HG02938 (cell line): ENCODE data around the gene DCDC2C.
A peak's percentile ranks its signal among the peaks of the same experiment; 100 is the strongest.
"Not testable (repeated sequence)": the region's sequence is repeated elsewhere in the genome, so short reads cannot be mapped to it uniquely, and the experiment has no call there.

ENCODE experiments used
- ATAC-seq: cut with Tn5 transposase; IDR thresholded peaks from one replicate; pipeline ENCODE4 v1.9.1; 2021; ENCODE audit warnings: mild to moderate bottlenecking, moderate library complexity; ENCODE audit not compliant: unreplicated experiment

The DCDC2C gene

GRCh38 chr2:3814706-3815245 is 111.4 kb downstream of the DCDC2C start:
- ATAC-seq, result no peak

DNA sequence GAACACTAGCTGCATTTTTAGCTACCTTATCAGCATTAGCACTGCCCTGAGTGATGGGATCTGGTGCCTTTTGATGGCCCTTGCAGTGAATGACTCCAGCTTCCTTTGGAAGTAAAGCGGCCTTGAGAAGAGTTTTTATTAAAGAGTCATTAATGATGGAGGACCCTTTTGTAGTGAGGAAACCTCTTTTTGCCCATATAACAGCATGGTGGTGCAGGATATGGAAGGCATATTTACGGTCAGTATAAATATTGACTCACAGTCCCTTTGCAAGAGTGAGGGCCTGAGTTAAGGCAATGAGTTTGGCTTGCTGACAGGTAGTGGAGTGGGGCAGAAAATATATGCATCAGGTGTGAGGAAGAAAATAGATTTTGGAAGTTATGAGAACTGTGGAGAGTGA is 113.8 kb downstream of the DCDC2C start:
- ATAC-seq, result not testable (repeated sequence)

- ATAC-seq, result no peak
Observed at GRCh38 chr2:3823748-3824147, 120.4 kb downstream of the DCDC2C start.

GRCh38 chr2:3827673-3828575 is 124.5 kb downstream of the DCDC2C start:
- ATAC-seq, result peak; percentile 51

DNA sequence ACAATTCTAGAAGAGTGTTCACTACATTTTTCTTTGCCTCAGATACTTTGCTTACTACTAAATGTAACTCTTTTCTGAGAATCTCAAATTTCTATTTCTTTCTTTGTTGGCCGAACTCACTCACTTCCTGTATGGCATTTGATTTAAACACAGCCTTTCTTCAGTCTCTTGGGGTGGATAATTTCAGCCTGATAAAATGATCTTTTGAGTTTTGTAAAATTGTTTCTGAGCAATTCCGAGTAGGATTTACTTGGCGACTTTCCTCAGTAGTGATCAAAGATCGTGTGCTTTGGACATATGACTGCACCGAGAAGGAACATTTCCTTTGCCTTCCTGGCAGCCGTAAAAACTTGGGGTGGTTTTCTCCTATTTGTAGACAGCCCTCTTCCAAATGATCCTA is 127.4 kb downstream of the DCDC2C start:
- no peak for ATAC-seq

DNA sequence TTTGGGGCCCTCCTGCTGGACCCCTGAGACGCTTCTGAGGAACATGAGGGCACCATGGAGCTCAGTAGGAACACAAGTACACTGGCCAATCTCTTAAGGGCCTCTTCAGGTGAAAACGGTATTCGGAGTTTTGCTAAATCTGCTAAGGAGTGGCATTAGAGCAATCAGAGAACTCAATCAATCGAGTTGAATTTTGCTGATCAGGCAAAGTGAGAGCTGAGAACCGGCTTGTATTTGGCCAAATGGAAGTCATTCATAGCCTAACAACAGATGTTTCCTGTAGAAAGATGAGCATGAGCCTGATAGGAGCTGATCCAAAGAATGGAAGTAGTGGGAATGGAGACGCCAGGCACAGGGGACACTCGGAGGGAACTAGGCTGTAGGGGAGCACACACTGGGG is 133.7 kb downstream of the DCDC2C start:
- no peak for ATAC-seq

DNA sequence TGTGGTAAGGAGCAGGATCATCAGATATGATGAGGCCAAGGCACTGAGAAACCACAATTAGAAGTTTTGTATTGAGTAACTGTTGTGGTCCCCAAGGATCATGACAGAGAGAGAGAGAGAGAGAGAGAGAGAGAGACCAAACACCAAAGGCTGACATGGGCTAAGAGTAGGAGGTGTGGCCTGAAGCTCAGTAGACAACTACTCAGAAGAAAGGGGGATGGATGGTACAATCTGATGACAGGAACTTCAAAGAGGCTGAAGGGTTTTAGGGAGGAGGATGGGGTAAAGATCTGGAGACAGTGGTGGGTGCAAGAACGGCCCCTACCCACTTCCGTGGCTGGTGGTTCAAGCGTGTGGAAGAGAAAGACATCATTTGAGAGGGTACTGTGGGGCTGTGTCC is 135.0 kb downstream of the DCDC2C start:
- no peak for ATAC-seq

- no peak for ATAC-seq
Observed at GRCh38 chr2:3839476-3839875, 136.1 kb downstream of the DCDC2C start.

DNA sequence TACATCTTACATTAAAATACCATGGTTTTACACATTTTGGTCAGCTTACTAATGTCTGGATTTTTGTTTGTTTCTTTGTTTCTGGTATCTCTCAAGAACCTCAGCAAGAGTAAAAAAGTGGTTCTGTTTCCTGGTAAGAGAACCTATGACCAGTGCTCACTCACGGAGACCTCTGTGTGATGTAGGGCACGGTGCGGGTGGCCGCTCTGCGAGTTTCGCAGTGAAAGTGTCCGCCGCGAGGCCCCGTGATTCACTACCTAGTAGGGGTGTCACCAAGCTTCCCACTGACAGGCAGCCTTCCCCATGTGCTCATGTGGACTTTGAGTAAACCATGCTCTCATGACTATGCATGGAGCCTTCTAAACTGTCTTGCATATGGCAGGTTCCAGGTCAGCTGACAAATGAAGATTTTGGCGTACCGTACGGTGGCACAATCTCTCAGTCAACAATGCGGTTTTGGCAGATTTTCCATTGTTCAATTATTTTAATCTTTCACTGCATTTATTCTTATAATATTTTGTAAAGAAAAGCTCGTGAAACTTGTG is 137.3 kb downstream of the DCDC2C start:
- ATAC-seq, result no peak

DNA sequence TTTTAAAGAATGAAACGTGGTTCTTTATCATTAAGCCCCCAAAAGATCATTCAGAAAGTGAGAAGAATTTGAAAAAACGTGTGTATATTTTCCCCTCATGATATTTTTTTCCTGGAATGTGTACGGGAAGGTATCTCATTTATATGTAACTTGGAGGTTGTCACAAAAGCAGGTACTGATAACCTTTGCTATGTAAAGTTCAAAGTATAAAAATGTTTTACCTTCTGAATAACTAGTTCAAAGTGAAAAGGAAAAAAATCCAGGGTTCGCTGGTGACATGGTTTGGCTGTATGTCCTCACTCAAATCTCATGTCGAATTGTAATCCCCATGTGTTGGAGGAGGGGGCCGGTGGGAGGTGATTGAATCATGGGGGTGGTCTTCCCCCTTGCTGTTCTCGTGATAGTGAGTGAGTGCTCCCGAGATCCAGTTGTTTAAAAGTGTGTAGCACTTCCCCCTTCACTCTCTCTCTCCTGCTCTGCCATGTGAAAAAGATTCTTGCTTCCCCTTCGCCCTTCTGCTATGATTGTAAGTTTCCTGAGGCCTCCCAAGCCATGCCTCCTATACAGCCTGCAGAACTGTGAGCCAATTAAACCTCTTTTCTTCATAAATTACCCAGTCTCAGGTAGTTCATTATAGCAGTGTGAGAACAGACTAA is 144.2 kb downstream of the DCDC2C start:
- ATAC-seq, result no peak

- ATAC-seq, result no peak
Observed at GRCh38 chr2:3848776-3849175, 145.4 kb downstream of the DCDC2C start.

DNA sequence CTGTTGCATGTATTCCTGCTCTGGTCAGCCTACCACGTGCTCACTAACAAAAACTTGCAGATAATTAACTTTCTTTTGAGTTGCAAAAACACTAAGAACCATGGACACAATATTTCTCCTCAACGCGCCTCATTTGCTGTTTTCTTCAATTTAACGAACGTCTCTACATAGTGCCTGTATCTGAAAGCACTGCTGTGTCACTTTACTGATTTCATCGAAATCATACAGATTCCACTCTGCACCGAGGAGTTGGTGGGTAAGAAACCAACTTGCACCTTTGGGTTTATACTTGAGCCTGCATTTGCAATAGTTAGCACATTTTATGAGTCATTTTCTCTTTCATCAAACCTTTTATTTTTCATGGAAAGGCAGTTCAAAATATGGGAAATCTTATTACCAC is 145.8 kb downstream of the DCDC2C start:
- no peak for ATAC-seq

GRCh38 chr2:3857576-3857975 is 154.2 kb downstream of the DCDC2C start:
- no peak for ATAC-seq

DNA sequence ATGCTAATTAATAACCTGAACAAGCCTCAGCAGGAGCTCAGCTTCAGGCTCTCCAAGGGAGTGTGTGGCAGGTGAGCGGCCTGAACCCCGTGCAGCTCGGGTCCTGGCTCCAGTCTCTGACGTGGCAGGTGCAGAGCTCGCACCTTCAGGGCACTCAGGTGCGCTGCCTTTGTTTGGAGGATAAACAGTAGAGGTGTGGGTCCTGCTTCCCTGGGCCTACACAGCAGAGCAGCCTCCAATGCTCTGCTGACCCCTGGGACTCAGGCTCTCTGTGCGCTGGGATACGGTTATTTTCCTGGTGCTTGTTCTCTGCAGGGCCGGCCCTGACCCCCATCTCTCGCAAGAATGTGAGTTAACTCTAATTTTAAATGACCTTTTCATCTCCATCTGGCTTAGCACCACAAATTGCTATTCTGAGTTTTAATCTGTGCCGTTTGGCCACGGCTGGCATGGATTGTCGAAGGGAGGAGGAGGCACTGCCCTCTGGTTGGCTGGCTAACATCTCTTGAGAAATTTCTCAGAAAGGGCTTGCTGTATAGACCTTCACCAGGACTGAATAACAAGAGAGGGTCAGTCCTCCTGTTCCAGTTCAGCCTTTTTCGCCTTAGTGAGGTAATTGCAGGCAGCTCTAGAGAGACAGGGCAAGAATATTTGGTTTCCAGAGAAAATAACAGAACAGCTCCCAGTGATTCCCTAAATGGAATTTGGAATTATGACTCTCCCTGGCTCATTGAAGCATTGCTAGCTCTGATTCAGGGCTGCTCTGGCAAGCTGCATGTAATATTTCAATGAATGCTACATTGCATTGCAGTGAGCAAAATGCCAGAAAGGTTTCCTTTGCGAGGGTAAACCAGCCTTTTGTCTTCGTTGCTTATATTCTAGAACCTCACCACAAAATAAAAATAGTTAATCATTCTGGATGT is 161.8 kb downstream of the DCDC2C start:
- no peak for ATAC-seq

DNA sequence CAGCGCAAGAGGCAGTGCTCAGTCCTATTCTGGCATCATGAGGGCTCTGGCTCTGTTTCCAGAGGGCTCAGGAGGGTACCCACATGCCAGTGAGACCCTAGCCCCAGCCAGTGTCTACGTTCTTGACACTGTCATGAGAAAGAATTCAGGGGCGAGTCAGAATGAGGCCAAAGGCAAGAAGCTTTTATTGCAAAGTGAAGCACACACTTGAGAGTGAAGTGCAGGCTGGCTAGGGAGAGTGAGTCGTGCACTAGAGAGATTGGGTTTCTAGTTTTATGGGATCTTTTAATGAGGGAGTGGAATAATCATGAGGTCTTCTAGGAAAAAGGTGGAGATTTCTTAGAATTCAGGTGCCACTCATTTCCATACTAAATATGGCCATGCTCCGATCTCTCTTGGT is 164.1 kb downstream of the DCDC2C start:
- ATAC-seq, result no peak

GRCh38 chr2:3868012-3868805 is 164.8 kb downstream of the DCDC2C start:
- ATAC-seq, result no peak

GRCh38 chr2:3870222-3870621 is 166.8 kb downstream of the DCDC2C start:
- no peak for ATAC-seq

DNA sequence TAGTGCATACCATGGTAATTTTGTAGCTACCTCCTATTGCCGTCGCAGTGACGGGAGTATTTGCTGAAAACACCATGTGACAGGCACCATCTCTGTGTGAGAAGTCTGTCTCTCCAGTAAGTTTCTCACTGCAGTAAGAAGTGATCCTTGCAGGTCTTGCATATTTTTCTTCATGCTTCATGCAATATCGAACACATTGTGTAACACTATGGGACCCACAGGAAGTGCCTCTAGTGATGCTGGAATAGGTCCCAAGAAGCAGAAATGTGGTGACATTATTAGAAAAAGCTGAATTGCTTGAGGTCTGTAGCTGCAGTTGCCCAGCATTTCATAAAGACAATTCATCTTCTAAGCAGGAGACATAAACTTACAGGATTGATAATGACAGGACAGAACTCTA is 167.6 kb downstream of the DCDC2C start:
- ATAC-seq, result no peak

GRCh38 chr2:3872451-3872850 is 169.1 kb downstream of the DCDC2C start:
- ATAC-seq, result no peak

GRCh38 chr2:3873899-3874298 is 170.5 kb downstream of the DCDC2C start:
- no peak for ATAC-seq
